Activated gamma-delta T cell treated with Interleukin-2 at 50 U/mL for 16 hours (primary cell): ENCODE data around the gene MS4A4A.

Source experiments
- DNase-seq: peaks from one replicate; pipeline ENCODE4 v3.0.0-alpha.2; 2020

MS4A4A gene

DNA sequence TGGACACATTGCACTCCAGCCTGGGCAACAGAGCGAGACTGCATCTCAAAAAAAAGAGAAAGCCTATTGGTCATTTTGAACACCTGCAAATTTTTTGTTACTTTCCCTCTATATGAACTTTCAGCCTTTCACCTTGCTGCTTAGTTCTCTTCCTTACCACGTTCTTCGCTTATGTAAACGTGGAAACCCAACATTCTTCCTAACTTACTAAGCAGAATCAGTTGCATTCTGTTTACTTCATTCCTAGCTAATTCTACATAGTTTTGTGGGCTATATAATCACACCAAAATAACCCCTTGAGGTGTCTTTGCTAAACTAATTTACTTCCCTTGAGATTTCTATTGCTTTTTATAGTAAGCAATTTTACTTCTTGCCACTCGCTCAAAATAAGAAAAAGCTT lies 23.2 kb downstream of the MS4A4A start:
- no peak for DNase-seq

DNA sequence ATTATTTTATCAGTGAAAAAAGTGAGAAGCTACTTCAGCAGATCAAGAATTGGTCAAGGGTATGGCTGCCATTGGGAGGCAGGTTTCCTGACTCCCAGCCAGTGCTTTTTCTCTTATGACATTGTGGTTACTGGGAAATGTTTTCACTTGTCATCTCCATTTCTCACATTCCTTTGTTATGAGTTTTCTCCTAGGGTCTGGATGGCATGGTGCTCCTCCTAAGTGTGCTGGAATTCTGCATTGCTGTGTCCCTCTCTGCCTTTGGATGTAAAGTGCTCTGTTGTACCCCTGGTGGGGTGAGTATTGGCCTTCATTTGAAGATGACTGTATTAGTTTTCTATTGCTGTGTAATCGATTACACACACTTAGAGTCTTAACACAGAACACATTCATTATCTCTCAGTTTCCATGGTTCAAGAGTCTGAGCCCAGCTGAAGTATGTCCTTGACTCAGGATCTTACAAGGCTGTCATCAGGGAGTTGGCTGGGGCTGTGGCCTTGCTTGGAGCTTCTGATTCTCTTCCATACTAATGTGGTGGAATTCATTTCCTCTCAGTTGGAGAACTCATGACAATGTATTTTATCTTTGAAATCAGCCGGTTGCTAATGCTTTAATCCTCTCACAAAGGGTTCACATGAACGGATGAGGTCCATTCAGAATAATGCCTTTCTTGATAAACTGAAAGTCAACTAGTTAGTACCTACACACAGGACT lies 25.6 kb downstream of the MS4A4A start:
- DNase-seq, result no peak

DNA sequence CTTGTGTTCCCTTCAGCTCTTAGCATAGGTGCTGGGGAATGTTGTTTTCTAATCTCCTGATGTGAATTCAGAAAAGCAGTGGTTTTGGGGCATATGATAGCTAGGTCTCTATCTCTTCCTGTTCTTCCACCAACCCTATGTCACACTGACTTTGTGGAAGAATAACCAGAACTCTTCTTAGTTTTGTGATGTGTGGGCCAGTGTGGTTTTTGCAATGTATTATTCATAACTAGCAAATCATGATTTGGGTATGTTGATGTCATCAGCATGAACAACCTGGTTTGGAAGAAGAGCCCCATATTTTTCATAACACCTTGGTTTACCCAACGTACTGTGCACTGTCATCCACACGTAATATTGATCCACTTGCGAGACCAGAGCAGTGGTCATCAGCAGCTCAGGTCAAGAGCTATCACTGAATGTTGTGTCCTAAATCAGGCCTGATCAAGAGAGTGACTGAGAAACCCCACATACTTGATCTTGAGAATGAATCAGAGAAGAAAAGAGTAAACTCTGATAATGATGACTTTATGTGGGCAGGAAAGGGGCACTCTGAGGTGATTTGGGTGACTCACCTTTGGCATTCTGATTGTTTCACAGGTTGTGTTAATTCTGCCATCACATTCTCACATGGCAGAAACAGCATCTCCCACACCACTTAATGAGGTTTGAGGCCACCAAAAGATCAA lies 27.2 kb downstream of the MS4A4A start:
- no peak for DNase-seq

DNA sequence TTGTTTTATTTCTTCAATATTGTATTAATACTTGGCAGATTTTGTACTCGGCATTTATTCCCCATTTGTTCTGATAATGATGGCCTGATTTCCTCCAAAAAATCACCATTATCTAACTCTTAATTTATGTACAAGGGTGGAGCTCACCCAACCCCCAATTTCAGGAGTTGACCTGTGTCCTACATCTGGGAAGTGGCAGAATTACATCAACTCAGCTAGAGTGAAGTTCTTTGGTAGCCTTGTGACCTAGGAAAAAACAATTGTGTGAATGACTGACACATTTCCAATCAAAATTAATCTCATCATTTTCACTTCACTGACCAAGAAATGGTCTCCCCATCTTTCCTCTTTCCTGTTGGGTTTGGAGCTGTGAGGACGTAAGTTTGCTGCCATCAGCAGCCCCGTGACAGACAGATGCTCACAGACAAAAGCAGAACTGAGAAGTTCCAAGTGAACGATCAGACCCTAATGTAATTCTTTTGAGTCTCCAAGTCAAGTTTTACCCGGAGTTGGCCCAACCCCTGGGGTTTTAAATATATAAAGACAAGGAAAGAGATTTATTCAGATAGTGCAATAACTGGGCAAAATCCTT lies 30.0 kb downstream of the MS4A4A start:
- DNase-seq, result no peak

DNA sequence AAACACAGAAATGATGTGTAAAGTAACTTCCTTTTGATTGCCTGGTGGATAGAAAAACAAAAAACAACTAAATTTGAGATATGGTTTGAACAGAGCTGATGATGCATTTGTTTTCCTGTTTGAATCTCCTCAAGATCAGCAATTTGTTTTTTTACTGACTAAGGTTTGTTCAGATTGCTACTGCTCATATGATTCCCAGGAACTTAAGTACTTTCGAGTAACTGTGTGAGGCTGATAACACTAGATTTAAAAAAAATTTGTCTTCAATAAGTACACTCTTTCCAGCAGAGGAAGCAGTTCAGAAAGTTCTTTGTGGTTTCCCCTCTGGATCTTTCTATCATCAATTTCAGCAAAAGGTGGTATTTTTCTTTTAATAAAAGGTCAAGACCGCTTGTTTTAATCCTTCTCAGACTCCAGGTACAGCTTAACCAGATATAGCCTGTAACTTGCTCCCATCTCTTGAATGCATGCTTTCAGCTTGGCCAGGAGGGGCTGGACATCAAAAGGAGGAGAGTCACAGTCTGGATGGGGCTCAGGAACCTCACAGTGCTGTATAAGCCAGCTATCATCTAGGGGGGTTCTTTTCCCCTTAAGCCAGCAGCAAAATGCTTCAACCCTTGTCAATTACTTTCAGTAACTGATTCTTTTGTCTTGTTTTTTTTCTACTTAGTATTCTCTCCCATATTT lies 34.3 kb downstream of the MS4A4A start:
- no peak for DNase-seq

DNA sequence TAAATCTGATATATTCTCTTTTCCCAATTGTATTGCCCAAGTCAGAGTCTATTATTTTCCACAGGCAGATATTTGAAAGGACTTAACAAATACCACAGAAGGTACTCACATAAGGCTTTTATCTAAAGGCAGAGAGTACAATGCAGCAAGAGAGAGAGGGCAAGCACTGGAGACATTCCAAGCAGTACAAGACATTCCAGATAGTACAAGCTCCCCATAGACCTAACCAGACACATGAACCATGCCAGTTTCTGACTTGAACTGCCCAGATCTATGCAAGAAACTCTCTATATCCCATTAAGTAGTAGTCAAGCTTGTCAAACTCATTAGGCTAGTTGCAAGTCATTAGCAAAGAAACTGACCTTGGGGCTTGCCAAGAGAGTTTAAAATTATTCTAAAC lies 35.4 kb downstream of the MS4A4A start:
- DNase-seq, result no peak

DNA sequence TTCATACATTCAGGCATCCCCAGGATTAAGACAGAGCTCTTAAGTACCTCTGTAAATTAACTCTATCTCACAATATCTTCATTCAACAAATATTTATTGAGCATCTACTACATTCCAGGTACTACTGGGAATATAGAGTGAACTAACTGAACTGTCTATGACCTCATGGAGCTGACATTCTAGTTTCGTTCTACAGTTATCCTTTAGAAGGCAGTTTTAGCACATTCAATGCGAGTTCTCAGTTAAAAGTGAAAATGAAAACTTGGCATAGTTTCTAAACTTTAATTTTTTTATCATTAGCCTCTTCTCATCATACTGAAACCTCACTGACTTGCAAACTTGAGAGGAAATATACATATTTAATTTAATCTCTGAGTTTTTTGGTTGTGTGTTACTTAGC lies 35.9 kb downstream of the MS4A4A start:
- no peak for DNase-seq

DNA sequence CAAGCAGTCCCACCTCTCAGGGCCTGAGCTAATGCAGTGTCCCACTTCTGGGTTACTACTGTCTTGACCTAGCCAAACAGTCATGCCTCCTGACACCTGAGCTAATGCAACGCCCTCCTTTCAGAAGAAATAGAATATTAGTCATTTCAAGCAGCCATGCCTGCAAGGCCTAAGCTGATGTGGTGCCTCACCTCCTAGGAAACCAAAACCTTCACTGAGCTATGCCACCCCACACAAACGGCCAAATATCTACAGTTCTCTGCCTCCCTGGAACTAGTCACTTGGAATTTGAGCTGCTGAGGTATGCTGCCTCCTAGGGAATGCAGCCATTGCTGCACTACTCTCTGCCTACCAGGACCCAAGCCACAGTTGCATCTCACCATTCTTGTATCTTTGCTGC lies 38.3 kb downstream of the MS4A4A start:
- DNase-seq, result no peak

DNA sequence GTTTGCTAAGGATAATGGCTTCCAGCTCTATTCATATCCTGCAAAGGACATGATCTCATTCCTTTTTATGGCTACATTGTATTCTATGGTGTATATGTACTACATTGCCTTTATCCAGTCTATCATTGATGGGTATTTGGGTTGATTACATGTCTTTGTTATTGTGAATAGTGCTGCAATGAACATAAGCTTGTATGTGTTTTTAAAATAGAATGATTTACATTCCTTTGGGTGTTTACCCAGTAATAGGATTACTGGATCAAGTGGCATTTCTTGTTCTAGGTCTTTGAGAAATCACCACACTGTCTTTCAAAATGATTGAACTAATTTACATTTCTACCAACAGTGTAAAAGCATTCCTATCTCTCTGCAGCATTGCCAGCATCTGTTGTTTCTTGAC lies 40.6 kb downstream of the MS4A4A start:
- no peak for DNase-seq

DNA sequence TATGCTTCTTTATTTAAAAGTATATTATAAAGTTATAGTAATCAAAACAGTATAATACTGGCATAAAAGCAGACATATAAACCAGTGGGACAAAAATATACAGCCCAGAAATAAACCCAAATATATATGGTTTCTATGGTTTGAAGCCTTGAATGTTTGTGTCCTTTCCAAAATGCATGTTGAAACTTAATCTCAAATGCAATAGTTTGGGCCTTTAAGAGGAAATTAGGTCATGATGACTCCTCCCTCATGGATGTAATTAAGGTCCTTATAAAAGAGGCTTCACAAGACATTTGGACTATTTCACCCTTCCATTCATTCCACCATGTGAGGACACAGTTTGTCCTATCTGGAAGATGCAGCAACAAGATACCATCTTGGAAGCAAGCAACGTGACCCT lies 46.5 kb downstream of the MS4A4A start, which contains the start of gene MS4A6E:
Gene MS4A6E, plus strand, starts transcription at position 301 of the 400 bp plus-strand sequence. CDS start 7,641 bp downstream, outside the sequence.
- no peak for DNase-seq

DNA sequence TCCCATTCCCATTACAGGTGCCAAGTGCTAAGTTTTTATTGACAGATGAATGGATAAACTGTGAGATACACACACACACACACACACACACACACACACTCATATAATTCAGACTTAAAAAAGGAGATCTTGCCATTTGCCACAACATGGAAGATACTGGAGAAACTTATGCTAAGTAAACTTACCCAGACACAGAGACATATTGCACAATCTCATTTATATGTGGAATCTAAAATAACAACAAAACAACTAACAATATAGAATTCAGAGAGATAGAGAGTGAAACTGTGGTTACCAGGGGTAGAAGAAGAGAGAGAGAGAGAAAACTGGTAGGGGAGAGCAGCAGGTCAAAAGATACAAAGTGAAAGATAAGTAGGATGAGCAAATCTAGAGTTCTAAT lies 48.0 kb downstream of the MS4A4A start:
- DNase-seq, result no peak

DNA sequence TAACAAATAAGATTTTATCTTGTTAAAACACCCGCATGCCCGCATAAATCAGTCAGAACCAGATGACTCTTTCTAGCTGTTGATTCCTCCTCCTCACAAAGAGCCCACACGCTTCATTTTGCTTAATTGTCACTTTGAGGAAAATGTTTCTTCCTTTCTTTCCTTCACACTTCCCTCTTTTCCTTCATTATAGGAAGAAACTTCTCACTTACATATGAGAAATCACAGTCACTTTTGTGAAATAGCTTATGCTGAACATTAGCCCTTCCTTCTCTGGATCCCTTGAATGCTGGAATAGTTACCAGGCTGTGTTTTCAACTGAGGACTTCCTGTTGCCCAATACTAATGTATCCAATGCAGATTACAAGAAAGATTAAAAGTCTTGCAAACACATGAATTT lies 52.4 kb downstream of the MS4A4A start:
- DNase-seq, result no peak

DNA sequence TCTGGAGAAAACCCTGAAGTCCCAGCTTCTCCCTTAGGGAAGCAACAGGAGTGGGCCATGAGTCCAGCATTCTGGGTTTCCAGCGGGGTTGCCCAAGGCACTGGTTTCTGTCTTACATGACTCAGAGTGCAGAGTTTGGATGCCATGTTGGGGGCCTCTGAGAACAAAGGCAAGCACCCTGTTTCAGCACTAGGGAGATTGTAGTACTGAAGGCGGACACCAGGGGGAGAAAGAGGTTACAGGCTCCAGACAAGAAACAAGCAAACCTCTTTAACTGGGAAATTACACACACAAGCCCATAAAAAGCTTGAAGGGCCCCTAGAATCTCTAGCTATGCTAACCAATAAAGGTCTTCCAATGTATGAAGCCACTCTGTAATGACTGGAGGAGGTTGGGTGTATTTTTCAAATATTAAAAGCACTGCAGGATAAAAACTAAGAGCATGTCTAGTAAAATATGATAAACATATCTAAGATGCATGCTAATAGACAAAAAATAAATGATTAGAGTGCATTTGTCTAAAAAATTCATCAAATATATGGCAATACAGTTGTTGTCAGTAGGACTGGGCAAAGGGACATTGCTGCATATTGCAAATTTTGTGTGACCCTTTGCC lies 53.6 kb downstream of the MS4A4A start:
- DNase-seq, result peak; percentile 54

DNA sequence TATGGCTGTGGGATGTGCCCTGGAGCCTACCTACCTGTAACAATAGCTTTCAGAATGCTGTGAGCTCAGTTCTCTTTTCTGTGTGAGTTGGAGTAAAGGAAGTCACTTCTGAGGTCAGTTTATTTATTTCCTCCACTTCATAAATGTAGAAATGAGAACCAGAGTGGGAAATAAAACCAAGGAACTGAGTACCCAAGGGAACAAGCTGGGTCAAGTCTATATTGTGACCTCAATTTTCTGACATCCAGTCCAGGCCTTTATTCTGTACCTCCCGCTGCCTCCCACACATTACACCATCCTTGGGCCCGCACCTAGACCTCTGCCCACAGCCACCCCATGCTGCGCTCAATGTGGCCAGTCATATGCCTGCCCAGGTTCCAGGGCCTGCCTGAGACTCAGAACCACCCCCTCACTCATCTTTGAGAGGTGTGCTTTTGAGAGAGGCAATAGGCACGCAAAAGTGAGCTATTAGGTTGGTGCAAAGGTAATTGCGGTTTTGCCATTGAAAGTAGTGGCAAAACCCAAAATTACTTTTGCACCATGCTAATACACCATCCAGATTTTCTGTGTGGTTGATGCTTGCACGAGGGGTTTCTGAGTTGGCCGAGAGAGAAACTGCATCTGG lies 56.4 kb downstream of the MS4A4A start:
- no peak for DNase-seq

DNA sequence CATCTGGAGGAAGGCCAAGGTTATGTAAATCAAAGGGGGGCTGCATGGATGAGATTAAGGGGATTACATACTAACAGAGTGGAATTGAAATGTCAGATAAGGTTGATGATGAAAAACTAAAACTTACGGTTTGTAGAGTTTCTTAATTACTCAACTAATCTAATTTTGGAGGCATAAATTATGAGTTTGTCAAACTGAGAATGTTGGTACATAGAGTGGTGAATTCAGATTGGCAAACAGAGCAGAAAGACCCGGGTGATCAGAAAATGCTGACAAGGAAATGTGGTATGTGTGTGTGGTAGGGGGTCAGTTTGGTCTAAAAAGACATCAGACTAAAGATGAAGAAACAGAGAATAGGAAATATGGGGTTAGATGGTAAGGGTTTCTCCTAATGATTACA lies 57.6 kb downstream of the MS4A4A start:
- no peak for DNase-seq

DNA sequence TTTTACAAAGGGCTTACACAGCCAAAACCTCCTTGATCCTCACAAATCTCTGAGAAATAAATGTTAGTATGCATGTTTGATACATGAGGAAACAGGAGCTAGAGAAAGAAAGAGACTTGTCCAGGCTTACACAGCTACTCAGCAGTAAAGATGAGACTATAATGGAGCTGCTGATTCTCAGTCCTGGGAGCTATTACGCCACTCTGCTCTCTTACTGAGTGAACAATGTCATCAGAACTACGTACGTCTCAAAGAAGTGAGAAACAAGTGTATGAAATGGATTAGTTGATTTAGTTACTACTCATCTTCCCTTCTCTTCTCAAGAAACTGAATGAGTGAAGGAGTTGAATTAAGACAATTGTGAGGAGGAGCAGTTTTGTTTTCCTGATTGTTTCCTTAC lies 58.9 kb downstream of the MS4A4A start:
- DNase-seq, result no peak

DNA sequence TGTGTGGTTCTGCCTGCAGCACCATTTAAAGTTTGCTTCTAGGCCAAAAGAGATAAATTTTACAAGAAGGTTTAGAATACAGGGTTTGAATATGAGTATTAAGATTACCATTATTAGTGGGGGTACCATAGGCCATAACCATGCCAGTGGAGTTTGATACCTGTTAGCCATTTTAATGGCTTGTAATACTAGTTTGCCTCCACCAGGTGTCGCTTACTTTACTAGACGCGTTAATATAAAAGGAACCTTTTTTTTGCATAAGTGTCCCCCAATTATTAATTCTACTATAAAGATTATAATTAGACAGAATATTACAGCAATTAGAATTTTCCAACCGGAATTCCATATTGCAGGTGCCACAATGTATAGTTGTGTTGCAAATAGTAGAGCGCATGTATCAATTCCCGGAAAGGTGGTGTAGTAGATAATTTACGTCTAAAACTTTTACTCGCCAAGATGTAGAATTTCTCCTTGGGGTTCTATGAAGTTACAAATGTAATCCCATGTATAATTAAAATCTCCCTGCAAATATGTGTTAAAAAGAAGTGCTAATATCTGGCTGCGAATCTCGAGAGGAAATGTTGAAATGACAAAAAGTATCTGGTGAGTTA lies 62.7 kb downstream of the MS4A4A start:
- DNase-seq, result no peak

DNA sequence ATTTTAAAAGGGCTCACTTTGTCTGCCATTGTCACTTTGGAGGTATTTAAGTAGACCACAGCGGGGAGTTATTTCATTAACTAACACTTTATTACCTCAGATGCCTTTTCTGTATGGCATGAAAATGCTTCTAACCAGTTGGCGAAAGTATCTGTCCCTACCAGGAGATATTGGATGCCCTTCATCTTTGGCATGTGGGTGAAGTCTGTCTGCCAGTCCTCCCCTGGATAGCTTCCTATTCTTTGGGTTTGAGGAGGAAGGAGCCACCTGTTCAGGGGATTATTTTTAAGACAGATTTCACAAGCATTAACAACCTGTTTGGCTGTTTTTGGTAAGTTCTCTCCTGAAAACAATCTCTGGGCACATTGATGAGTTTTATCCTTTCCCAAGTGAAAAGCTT lies 63.7 kb downstream of the MS4A4A start:
- DNase-seq, result no peak

DNA sequence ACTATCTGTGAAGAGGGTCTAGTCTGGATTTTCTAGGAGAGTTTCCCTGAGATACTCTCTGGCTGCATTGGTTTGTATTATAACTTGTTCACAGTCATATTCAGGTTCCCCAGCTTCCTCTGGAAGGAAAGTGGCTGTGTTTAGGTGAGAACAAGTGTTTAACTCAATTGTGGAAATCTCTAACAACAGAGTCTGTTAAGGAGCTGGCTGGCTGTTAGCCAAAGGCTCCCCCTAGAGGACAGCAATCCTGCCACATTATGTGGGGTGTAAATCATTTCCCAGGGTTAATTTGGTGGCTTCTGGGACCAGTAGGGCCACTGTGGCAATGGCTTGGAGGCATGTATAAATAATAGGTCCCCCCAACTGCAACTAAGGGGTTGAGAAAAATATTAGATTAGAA lies 65.0 kb downstream of the MS4A4A start:
- DNase-seq, result no peak

DNA sequence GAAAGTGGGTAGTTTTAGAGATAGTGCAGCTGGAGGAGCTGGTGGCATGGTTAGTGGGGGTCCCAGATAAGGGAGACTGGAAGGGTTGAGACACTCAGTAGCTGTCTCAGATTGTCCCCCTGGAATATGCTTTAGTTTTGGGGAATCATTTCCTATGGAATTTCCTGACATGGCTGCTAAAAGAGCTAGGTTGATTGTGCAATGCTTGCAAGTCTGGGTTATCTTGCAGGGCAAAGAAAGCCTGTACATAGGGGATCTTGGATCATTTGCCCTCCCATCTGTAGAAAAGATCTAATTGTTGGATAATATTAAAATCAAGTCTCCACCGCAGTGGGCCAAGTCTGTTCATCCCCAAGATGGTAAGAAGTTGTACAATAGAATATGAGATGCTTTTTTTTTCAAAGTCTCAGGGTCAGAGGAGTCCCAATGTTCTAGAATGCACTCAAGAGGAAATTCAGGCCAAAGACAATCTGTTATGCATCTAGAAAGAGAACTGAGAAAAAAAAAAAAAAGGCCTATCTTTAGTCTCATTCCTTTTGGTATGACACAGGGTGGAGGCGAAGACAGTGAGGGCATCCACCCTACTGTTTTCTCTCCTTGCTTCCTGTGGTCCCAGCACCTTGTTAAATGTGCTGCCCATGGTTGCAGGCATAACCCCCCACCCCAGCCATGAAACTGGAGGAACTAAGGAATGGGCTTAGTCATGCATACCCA lies 66.8 kb downstream of the MS4A4A start:
- DNase-seq, result no peak

DNA sequence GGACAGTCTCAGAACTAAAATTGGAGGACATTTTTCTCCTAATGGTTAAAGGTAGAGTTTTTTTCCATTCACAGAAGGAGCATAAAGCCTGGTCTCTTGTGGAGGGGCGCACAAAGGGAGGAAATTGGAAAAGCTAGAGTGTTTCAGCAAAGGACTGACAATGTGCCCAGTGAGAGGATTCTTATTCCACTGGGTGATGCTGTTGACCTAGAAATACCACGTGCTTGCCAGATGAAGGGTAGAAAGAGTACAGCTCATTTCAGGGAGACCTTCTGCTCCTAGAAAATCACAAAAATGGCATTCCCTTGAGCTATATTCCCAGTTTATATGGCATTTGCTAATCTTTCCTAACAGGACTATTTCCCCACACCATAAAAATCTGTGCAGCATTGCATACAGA lies 67.7 kb downstream of the MS4A4A start:
- DNase-seq, result no peak

DNA sequence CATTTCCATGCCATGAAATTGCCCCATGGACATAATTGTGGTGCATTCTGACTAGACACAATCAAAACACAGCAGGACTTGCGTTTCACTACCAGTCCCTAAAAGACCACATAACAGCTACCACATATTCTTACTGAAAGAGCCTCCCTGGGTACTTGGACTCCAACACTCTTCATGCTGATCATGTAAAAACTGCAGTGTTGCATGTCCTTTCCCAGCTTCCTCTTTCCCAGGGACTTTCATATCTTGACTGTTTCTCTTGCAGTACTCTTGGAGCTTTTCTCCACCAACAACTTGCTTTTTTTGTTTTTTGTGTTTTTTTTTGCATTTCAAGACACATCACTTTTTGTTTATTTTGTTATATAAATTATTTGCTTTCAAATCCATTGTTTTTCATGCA lies 69.5 kb downstream of the MS4A4A start:
- no peak for DNase-seq
